SK-N-SH (cell line): Measurements from ENCODE around the gene C6orf141. TPM values are rescaled to one million over a fixed set of nuclear protein-coding genes. Genes with fewer than 3 reads are reported as not detected.
A peak's percentile ranks its signal among the peaks of the same experiment; 100 is the strongest.

Source experiments
- CTCF ChIA-PET: fragments of 300-600, 350-600 bp; formaldehyde crosslinking; extraction: SDS; loops from one replicate; lab custom pipeline; 2021; lab: Yijun Ruan, JAX
- POLR2A ChIA-PET: fragments of 350-600 bp; sonication (Branson Sonifier 250); formaldehyde crosslinking; extraction: SDS; loops from one replicate; lab custom pipeline; 2020; ENCODE audit warnings: antibody characterized with exemption, inconsistent platforms; lab: Yijun Ruan, JAX
- DNase-seq: peaks from one replicate; pipeline ENCODE4 v3.0.0; 2012
- H2AFZ ChIP-seq: fragments of 200-600 bp; sonication (generic); 2 replicates; pipeline ENCODE4 v1.8.1; 2016; ENCODE audit warnings: antibody characterized with exemption, mild to moderate bottlenecking, low read depth
- H3F3A ChIP-seq: fragments of 200-600 bp; sonication (generic); replicated peaks from 2 replicates; pipeline ENCODE3; 2016; ENCODE audit warnings: antibody characterized with exemption, mild to moderate bottlenecking; ENCODE audit not compliant: insufficient read depth
- H3K27ac ChIP-seq, 2 experiments: fragments of 200-500 bp in 1 of 2; fragments of 200-600 bp in 1 of 2; sonication (Bioruptor generic) in 1 of 2; sonication (generic), shearing (Covaris generic) in 1 of 2; 2 replicates each; pipeline versions ENCODE4 v1.5.1 to v1.6.1; 2014 to 2016; ENCODE audit warnings: low read depth in 2 of 2, inconsistent platforms in 1 of 2, low read length in 1 of 2, mild to moderate bottlenecking in 1 of 2, mixed read lengths in 1 of 2
- H3K27me3 ChIP-seq: fragments of 200-600 bp; sonication (generic), shearing (Covaris generic); 2 replicates; pipeline ENCODE4 v1.6.1; 2016; ENCODE audit warnings: mixed run types; ENCODE audit not compliant: insufficient read depth
- H3K36me3 ChIP-seq, 2 experiments: fragments of 200-500 bp in 1 of 2; fragments of 200-600 bp in 1 of 2; sonication (Bioruptor generic) in 1 of 2; sonication (generic) in 1 of 2; replicated peaks in 1 of 2; 2 replicates each; pipeline versions ENCODE3 to v1.5.1; 2014 to 2016; ENCODE audit warnings: low read length in 1 of 2, mild to moderate bottlenecking in 1 of 2; ENCODE audit not compliant: insufficient read depth in 2 of 2, control insufficient read depth in 1 of 2
- H3K4me1 ChIP-seq, 2 experiments: fragments of 200-500 bp in 1 of 2; fragments of 200-600 bp in 1 of 2; sonication (Bioruptor generic) in 1 of 2; sonication (generic), shearing (Covaris generic) in 1 of 2; 2 replicates each; pipeline versions ENCODE4 v1.5.1 to v1.6.1; 2014 to 2016; ENCODE audit warnings: low read depth in 1 of 2, low read length in 1 of 2, mixed run types in 1 of 2; ENCODE audit not compliant: insufficient read depth in 2 of 2, control insufficient read depth in 1 of 2
- H3K4me2 ChIP-seq: fragments of 200-600 bp; sonication (generic), shearing (Covaris generic); 2 replicates; pipeline ENCODE4 v1.6.1; 2017; ENCODE audit warnings: mixed run types
- H3K4me3 ChIP-seq, 2 experiments: fragments of 200-500 bp in 1 of 2; fragments of 200-600 bp in 1 of 2; sonication (Bioruptor generic) in 1 of 2; sonication (generic), shearing (Covaris generic) in 1 of 2; 2 replicates each; pipeline versions ENCODE4 v1.5.1 to v1.8.1; 2014 to 2016; ENCODE audit warnings: low read depth in 2 of 2, inconsistent platforms in 1 of 2, low read length in 1 of 2, mild to moderate bottlenecking in 1 of 2, mixed read lengths in 1 of 2, moderate library complexity in 1 of 2
- H3K79me2 ChIP-seq: fragments of 200-600 bp; sonication (generic); 2 replicates; pipeline ENCODE4 v1.8.1; 2017; ENCODE audit warnings: mild to moderate bottlenecking; ENCODE audit not compliant: insufficient read depth
- H3K9ac ChIP-seq: fragments of 200-600 bp; sonication (generic); 2 replicates; pipeline ENCODE4 v1.6.1; 2017; ENCODE audit warnings: mixed run types
- H3K9me2 ChIP-seq: fragments of 200-600 bp; sonication (generic); 2 replicates; pipeline ENCODE4 v1.6.1; 2017; ENCODE audit warnings: mixed run types
- H3K9me3 ChIP-seq: fragments of 200-600 bp; sonication (generic); 2 replicates; pipeline ENCODE4 v1.6.1; 2017; ENCODE audit warnings: mixed run types, mild to moderate bottlenecking, moderate library complexity
- H4K20me1 ChIP-seq: fragments of 200-600 bp; sonication (generic); 2 replicates; pipeline ENCODE4 v1.6.1; 2017; ENCODE audit warnings: mild to moderate bottlenecking, mixed run types; ENCODE audit not compliant: insufficient read depth
- CHD2 ChIP-seq: fragments of 150-350 bp; IDR thresholded peaks from 2 replicates; pipeline ENCODE4 v1.6.1; 2018; ENCODE audit warnings: low read length; ENCODE audit not compliant: partially characterized antibody
- ELF1 ChIP-seq: IDR thresholded peaks from 2 replicates; pipeline ENCODE4 v1.4.0; 2012
- EP300 ChIP-seq, 2 experiments: IDR thresholded peaks; 2 replicates each; pipeline versions ENCODE4 v1.4.0 to v1.6.1; 2012; ENCODE audit warnings: borderline replicate concordance in 1 of 2, low read depth in 1 of 2, low read length in 1 of 2
- EZH2phosphoT487 ChIP-seq: fragments of 200-600 bp; sonication (generic); IDR thresholded peaks from 2 replicates; pipeline ENCODE4 v1.6.1; 2017; ENCODE audit warnings: low read depth, mixed run types, mild to moderate bottlenecking, antibody characterized with exemption, moderate library complexity, borderline replicate concordance
- FOSL2 ChIP-seq: IDR thresholded peaks from 2 replicates; pipeline ENCODE4 v1.4.0; 2012; ENCODE audit warnings: low read depth, mild to moderate bottlenecking, moderate library complexity, borderline replicate concordance
- FOXM1 ChIP-seq: IDR thresholded peaks from 2 replicates; pipeline ENCODE4 v1.4.0; 2012; ENCODE audit warnings: low read depth, mild to moderate bottlenecking
- GABPA ChIP-seq: IDR thresholded peaks from 2 replicates; pipeline ENCODE4 v1.4.0; 2012; ENCODE audit warnings: low read depth, mild to moderate bottlenecking
- GATA2 ChIP-seq: sonication (generic); formaldehyde crosslinking; IDR thresholded peaks from 2 replicates; pipeline ENCODE4 v1.5.0; 2020; ENCODE audit warnings: mild to moderate bottlenecking, missing genetic modification reagents
- MEF2A ChIP-seq: IDR thresholded peaks from 2 replicates; pipeline ENCODE4 v1.4.0; 2012; ENCODE audit warnings: low read depth, borderline replicate concordance
- MXI1 ChIP-seq: IDR thresholded peaks from 2 replicates; pipeline ENCODE4 v1.6.1; 2012; ENCODE audit warnings: mild to moderate bottlenecking, low read depth, low read length, improper control_type of control experiment
- NRF1 ChIP-seq: IDR thresholded peaks from 2 replicates; pipeline ENCODE4 v1.6.1; 2012; ENCODE audit warnings: low read depth, mild to moderate bottlenecking, low read length
- POLR2AphosphoS5 ChIP-seq: IDR thresholded peaks from 2 replicates; pipeline ENCODE4 v1.6.1; 2012; ENCODE audit warnings: low read depth, low read length
- RFX5 ChIP-seq: IDR thresholded peaks from 2 replicates; pipeline ENCODE4 v1.6.1; 2012; ENCODE audit warnings: mild to moderate bottlenecking, improper control_type of control experiment, low read length
- RXRA ChIP-seq: IDR thresholded peaks from 2 replicates; pipeline ENCODE4 v1.4.0; 2012; ENCODE audit warnings: low read depth, mild to moderate bottlenecking, borderline replicate concordance
- SMC3 ChIP-seq: IDR thresholded peaks from 2 replicates; pipeline ENCODE4 v1.6.1; 2012; ENCODE audit warnings: low read depth, low read length, improper control_type of control experiment
- TCF12 ChIP-seq: IDR thresholded peaks from 2 replicates; pipeline ENCODE4 v1.4.0; 2012
- TEAD4 ChIP-seq: IDR thresholded peaks from 2 replicates; pipeline ENCODE4 v1.4.0; 2012; ENCODE audit warnings: mild to moderate bottlenecking, borderline replicate concordance; ENCODE audit not compliant: insufficient read depth
- YY1 ChIP-seq: IDR thresholded peaks from 2 replicates; pipeline ENCODE4 v1.4.0; 2012; ENCODE audit warnings: low read depth, mild to moderate bottlenecking
- WGBS: methylation state at CpG from one replicate; pipeline ENCODE4 v1.1.6; 2017; ENCODE audit warnings: low lambda C conversion rate; 5-methylcytosine and 5-hydroxymethylcytosine counted together
- polyA plus RNA-seq, 3 experiments: library from polyadenylated mRNA; depleted of rRNA; stranded (reverse); fragments of >200 nt; gene quantifications; 2 replicates each; pipeline ENCODE4 v1.2.3, GENCODE V29; 2012
- TF ChIP-seq, protein P1 (sequence below): fragments of 200-600 bp; sonication (generic); IDR thresholded peaks from 2 replicates; pipeline ENCODE4 v1.6.1; 2017; ENCODE audit warnings: antibody characterized with exemption, mild to moderate bottlenecking, moderate library complexity
- TF ChIP-seq, protein P2 (sequence below): IDR thresholded peaks from 2 replicates; pipeline ENCODE4 v1.6.1; 2012; ENCODE audit warnings: mild to moderate bottlenecking, low read depth, low read length, moderate library complexity
- TF ChIP-seq, protein P3 (sequence below): IDR thresholded peaks from 2 replicates; pipeline ENCODE4 v1.4.0; 2012; ENCODE audit warnings: low read depth, borderline replicate concordance
- TF ChIP-seq, protein P4 (sequence below): IDR thresholded peaks from 2 replicates; pipeline ENCODE4 v1.4.0; 2012; ENCODE audit warnings: low read depth
- TF ChIP-seq, protein P5 (sequence below): fragments of 150-350 bp; IDR thresholded peaks from 2 replicates; pipeline ENCODE4 v1.6.1; 2017; ENCODE audit warnings: antibody characterized with exemption, low read length, low read depth, borderline replicate concordance

C6orf141 gene
- polyA plus RNA-seq, 1 of the 3 experiments (the other 2 are of a cell fraction), result not detected

DNA sequence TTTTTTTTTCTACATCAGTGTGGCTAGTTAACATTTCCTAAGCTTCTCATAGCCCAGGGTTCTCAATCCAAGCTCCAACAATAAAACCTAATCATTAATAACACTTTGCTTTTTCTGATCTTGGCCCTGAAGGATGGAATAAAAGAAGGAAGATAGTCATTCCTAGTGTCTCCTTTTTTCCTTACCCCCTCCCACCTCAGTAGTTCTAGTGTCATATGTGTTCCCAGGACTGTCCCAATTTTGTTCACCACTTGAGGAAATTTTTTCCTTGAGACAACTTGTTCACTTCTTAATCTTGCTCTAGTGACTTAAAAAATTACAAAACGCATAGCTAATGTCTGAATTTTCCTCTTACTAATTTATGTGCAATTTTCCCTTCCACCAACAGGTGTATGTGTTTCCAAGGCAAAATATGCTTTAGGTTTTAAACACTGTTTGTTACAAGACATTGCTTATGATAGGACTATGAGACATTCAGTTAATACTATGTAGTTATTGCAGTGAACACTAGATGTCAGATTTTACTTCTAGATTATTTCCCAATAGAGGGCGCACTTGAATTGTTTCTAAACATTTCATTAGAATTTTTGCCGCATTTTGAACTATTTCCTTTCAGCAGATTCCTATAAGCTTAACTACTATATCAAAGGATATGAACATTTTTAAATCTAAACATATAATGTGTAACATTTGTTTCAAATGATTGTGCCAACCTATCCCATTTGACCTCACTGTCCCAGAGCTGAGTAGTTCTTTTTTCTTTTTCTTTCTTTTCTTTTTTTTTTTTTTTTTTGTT is 18.5 kb upstream of the C6orf141 start (continued):
- TF ChIP-seq, protein P1, sequence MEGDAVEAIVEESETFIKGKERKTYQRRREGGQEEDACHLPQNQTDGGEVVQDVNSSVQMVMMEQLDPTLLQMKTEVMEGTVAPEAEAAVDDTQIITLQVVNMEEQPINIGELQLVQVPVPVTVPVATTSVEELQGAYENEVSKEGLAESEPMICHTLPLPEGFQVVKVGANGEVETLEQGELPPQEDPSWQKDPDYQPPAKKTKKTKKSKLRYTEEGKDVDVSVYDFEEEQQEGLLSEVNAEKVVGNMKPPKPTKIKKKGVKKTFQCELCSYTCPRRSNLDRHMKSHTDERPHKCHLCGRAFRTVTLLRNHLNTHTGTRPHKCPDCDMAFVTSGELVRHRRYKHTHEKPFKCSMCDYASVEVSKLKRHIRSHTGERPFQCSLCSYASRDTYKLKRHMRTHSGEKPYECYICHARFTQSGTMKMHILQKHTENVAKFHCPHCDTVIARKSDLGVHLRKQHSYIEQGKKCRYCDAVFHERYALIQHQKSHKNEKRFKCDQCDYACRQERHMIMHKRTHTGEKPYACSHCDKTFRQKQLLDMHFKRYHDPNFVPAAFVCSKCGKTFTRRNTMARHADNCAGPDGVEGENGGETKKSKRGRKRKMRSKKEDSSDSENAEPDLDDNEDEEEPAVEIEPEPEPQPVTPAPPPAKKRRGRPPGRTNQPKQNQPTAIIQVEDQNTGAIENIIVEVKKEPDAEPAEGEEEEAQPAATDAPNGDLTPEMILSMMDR, result peak; percentile 96
- TF ChIP-seq GABPA, result no peak
- TF ChIP-seq SMC3, result peak; percentile 52
- no peak for TF ChIP-seq GATA2 (CRISPR knock-in tag)
- TF ChIP-seq EZH2phosphoT487, result no peak
- TF ChIP-seq, protein P2, sequence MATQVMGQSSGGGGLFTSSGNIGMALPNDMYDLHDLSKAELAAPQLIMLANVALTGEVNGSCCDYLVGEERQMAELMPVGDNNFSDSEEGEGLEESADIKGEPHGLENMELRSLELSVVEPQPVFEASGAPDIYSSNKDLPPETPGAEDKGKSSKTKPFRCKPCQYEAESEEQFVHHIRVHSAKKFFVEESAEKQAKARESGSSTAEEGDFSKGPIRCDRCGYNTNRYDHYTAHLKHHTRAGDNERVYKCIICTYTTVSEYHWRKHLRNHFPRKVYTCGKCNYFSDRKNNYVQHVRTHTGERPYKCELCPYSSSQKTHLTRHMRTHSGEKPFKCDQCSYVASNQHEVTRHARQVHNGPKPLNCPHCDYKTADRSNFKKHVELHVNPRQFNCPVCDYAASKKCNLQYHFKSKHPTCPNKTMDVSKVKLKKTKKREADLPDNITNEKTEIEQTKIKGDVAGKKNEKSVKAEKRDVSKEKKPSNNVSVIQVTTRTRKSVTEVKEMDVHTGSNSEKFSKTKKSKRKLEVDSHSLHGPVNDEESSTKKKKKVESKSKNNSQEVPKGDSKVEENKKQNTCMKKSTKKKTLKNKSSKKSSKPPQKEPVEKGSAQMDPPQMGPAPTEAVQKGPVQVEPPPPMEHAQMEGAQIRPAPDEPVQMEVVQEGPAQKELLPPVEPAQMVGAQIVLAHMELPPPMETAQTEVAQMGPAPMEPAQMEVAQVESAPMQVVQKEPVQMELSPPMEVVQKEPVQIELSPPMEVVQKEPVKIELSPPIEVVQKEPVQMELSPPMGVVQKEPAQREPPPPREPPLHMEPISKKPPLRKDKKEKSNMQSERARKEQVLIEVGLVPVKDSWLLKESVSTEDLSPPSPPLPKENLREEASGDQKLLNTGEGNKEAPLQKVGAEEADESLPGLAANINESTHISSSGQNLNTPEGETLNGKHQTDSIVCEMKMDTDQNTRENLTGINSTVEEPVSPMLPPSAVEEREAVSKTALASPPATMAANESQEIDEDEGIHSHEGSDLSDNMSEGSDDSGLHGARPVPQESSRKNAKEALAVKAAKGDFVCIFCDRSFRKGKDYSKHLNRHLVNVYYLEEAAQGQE, result no peak
- TF ChIP-seq CHD2, result no peak
- TF ChIP-seq ELF1, result no peak

DNA sequence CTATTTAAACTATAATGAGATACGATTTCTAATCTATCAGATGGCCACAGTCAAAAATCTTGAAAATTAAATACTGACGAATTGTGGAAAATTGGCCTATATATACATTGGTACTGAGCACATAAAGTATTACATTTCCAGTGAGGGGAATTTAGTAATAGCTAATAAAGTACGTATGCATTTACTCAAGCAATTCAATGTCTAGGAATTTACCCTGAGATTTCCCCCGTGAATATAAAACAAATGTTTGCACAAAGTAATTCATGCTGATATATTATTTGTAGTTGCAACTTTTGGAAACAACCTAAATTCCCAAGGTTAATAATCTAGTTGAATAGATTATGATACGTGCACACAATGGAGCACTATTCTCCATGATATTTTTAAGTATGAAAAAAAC is 14.7 kb upstream of the C6orf141 start:
- H3K27ac ChIP-seq, result no peak overlapping the region
- H3K4me1 ChIP-seq, result no peaks in the 10 kb centered on the region
- H3K9ac ChIP-seq, result no peak overlapping the region
- no peaks in the 10 kb centered on the region for H3K9me2 ChIP-seq
- no peaks in the 10 kb centered on the region; the same call in 1 of the 2 replicates for H3K27me3 ChIP-seq
- TF ChIP-seq POLR2AphosphoS5, result no peak
- no peak for TF ChIP-seq MXI1
- no peak for TF ChIP-seq TCF12
- TF ChIP-seq MEF2A, result no peak
- TF ChIP-seq FOXM1, result no peak
- TF ChIP-seq, protein P3, sequence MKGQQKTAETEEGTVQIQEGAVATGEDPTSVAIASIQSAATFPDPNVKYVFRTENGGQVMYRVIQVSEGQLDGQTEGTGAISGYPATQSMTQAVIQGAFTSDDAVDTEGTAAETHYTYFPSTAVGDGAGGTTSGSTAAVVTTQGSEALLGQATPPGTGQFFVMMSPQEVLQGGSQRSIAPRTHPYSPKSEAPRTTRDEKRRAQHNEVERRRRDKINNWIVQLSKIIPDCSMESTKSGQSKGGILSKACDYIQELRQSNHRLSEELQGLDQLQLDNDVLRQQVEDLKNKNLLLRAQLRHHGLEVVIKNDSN, result no peak
- no peak for TF ChIP-seq RXRA
- no peak for TF ChIP-seq FOSL2
- no peak for TF ChIP-seq ELF1
- TF ChIP-seq TEAD4, result no peak
- no peak for TF ChIP-seq YY1
- TF ChIP-seq, protein P4, sequence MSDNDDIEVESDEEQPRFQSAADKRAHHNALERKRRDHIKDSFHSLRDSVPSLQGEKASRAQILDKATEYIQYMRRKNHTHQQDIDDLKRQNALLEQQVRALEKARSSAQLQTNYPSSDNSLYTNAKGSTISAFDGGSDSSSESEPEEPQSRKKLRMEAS, result no peak
- TF ChIP-seq, protein P5, sequence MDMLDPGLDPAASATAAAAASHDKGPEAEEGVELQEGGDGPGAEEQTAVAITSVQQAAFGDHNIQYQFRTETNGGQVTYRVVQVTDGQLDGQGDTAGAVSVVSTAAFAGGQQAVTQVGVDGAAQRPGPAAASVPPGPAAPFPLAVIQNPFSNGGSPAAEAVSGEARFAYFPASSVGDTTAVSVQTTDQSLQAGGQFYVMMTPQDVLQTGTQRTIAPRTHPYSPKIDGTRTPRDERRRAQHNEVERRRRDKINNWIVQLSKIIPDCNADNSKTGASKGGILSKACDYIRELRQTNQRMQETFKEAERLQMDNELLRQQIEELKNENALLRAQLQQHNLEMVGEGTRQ, result no peak
- TF ChIP-seq GABPA, result no peak
- no peak for TF ChIP-seq NRF1
- TF ChIP-seq RFX5, result no peak
- TF ChIP-seq EP300 (IDR thresholded peaks at IDR 0.05; ENCODE audit: borderline replicate concordance in 1 of 2, low read depth in 1 of 2, low read length in 1 of 2), result no peak
- H3K36me3 ChIP-seq, result no peaks in the 10 kb centered on the region
- H3F3A ChIP-seq, result no peaks in the 10 kb centered on the region
- H4K20me1 ChIP-seq, result no peaks in the 10 kb centered on the region
- 9% methylated on average over 5 of the region's 5 CpGs for WGBS
- ChIA-PET POLR2A (no interaction called here), CTCF (interaction anchor here (1.2 kb wide), 1 partner anchor 39 kb away, joined by 5 read pairs; no protein-coding TSS in a partner anchor)
- no peaks in the 10 kb centered on the region for H3K79me2 ChIP-seq
- no peak overlapping the region for H2AFZ ChIP-seq
- no peak overlapping the region for H3K4me3 ChIP-seq
- H3K4me2 ChIP-seq, result no peak overlapping the region
- no peak for DNase-seq
- no peaks in the 10 kb centered on the region for H3K9me3 ChIP-seq
